LNCAP (cell line): ENCODE measurements around the gene ZC3H6.

Source experiments
- TF ChIP-seq, protein P1 (sequence below): fragments of 450-650 bp; IDR thresholded peaks from 2 replicates; pipeline ENCODE4 v1.5.1; 2017; ENCODE audit warnings: mild to moderate bottlenecking

ZC3H6 gene

GRCh38 chr2:112304298-112304941 is 29.0 kb downstream of the ZC3H6 start:
- TF ChIP-seq, protein P1, sequence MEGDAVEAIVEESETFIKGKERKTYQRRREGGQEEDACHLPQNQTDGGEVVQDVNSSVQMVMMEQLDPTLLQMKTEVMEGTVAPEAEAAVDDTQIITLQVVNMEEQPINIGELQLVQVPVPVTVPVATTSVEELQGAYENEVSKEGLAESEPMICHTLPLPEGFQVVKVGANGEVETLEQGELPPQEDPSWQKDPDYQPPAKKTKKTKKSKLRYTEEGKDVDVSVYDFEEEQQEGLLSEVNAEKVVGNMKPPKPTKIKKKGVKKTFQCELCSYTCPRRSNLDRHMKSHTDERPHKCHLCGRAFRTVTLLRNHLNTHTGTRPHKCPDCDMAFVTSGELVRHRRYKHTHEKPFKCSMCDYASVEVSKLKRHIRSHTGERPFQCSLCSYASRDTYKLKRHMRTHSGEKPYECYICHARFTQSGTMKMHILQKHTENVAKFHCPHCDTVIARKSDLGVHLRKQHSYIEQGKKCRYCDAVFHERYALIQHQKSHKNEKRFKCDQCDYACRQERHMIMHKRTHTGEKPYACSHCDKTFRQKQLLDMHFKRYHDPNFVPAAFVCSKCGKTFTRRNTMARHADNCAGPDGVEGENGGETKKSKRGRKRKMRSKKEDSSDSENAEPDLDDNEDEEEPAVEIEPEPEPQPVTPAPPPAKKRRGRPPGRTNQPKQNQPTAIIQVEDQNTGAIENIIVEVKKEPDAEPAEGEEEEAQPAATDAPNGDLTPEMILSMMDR, result no peak

DNA sequence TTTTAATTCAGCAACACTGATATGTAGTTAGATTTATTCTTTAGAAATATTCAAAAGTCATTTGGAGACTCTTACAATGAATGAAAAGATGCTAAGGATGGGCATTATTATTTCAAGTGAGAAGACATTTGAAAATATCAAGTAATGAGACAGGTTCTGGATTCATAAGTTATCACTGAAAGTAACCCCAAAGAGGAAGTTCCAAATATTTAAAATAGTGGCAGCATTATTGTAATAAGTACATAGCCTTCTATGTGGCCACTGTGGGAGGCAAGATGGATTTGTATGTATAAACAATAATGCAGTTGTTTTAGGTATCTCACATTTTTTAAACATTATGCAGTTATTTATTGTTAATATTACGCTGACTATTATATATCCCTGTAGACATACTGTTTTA is 29.7 kb downstream of the ZC3H6 start:
- TF ChIP-seq, protein P1, result no peak

DNA sequence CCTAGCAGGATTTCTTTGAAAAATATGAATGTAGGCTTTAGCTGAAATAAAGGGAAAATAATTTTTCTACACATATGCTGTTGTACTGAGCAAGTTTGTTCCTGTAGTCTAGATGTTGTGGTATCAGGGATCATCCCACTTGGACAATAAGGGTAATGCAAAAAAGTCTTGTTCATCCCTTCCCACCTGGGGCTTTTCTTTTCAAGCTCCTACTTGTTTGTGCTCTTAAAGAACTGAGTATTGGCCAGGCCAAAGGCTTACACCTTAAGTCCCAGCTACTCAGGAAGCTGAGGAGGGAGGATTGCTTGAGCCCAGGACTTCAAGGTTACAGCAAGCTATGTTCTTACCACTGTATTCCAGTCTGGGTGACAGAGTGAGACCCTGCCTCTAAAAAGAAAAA is 35.5 kb downstream of the ZC3H6 start:
- TF ChIP-seq, protein P1, result no peak

DNA sequence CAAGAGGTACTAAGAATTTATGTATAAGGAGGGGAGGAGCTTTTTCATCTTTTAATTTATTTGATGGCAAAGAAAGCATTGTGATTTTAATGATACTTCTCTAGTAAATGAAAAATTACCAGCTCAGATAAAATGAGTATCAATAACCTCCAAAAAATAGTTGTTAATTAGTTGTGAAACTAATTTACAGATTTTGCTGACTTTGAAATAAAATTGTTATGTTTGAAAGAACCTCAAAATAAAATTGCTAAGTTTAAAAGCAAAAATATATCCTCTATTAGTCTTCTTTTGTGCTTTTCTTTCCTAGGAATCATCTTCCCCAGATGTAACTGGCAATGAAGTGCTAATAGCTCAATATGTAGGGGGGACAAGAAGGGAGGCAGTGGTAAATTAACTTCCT is 36.5 kb downstream of the ZC3H6 start:
- TF ChIP-seq, protein P1, result no peak

- TF ChIP-seq, protein P1, result no peak
Measured at GRCh38 chr2:112312821-112313220, 37.4 kb downstream of the ZC3H6 start.

GRCh38 chr2:112314856-112315255 is 39.5 kb downstream of the ZC3H6 start:
- TF ChIP-seq, protein P1, result no peak

DNA sequence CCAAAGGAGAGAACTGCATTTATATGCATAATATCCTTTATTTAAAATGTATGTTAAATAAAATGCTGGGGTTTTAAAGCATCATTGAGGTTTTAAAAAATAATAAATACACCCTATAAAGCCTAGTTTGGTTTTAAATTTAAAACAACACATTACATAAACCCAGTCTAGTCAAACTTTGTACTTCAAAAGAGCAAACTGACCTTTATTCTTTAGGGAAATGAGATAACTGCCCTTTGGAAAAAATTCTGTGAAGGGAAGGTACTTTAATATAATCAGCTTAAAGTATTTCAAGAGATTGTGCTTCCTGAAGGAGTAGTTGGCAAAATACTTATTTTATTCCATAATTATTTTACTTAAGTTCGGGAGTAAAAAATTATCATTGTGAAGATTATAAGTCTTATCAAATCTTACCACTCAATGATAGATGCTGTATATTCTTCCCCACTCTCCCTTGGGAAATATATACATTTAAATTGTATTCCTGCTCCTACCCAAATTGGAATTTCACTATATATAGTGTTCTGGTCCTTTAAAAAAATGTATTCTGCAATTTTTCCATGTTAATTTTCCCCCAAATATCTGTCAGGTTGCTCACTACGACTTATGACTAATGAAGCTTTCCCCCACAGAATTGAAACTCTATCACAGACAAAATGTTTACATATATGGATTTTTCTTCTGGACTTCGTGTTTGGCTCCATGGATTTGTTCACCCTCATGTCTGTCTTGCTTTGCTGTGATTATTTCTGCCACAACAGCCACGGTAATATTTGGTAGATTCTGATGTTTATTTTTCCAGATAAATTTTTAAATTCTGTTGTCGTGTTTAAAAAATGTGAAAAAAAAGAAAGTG is 42.1 kb downstream of the ZC3H6 start:
- TF ChIP-seq, protein P1, result no peak
